Esophagus muscularis mucosa (tissue), 4 donors: Measurements from ENCODE around the gene PRDM2. TPM values are rescaled to one million over a fixed set of nuclear protein-coding genes. Genes with fewer than 3 reads are reported as not detected.

Experiments
- DNase-seq: peaks from one replicate; pipeline ENCODE4 v3.0.0-alpha.2; 2017; ENCODE audit errors: extremely low spot score
- H3K27ac ChIP-seq, 4 donors: fragments of 200-600 bp; sonication (generic); replicated peaks in 1 of 4; 1 replicate in 3 of 4; 2 replicates in 1 of 4; pipeline ENCODE4 v1.5.1; 2016 to 2019; ENCODE audit warnings: mild to moderate bottlenecking in 1 of 4
- H3K27me3 ChIP-seq, 4 donors: fragments of 200-600 bp; sonication (generic); one replicate each; pipeline versions ENCODE4 v1.5.1 to v1.6.0; 2016 to 2019
- H3K36me3 ChIP-seq, 4 donors: fragments of 200-600 bp; sonication (generic); one replicate each; pipeline ENCODE4 v1.5.1; 2016 to 2019
- H3K4me1 ChIP-seq, 4 donors: fragments of 200-600 bp; sonication (generic); one replicate each; pipeline ENCODE4 v1.5.1; 2016 to 2019
- H3K4me3 ChIP-seq, 4 donors: fragments of 200-600 bp; sonication (generic); 1 replicate in 2 of 4; 2 replicates in 2 of 4; pipeline ENCODE4 v1.5.1; 2016 to 2019; ENCODE audit warnings: mild to moderate bottlenecking in 4 of 4, moderate library complexity in 1 of 4
- H3K9me3 ChIP-seq, 4 donors: fragments of 200-600 bp; sonication (generic); 1 replicate in 3 of 4; 2 replicates in 1 of 4; pipeline ENCODE4 v1.5.1; 2016 to 2019
- EP300 ChIP-seq: sonication (generic); formaldehyde crosslinking; IDR thresholded peaks from one replicate; pipeline ENCODE4 v1.6.1; 2017; ENCODE audit warnings: antibody characterized with exemption
- POLR2A ChIP-seq: fragments of 450-650 bp; IDR thresholded peaks from one replicate; pipeline ENCODE4 v1.6.1; 2017; ENCODE audit warnings: antibody characterized with exemption, moderate library complexity, mild to moderate bottlenecking, low read depth
- POLR2AphosphoS5 ChIP-seq, 2 donors: sonication (generic); formaldehyde crosslinking; IDR thresholded peaks; one replicate each; pipeline ENCODE4 v1.6.1; 2017; ENCODE audit warnings: antibody characterized with exemption in 2 of 2
- WGBS: methylation state at CpG from one replicate; pipeline ENCODE4 v1.1.5; 2018; 5-methylcytosine and 5-hydroxymethylcytosine counted together
- intact Hi-C: fragments of 100-400 bp; cut with DNase I; formaldehyde crosslinking; loops from one replicate; pipeline ENCODE4 v1.15.1; 2023
- total RNA-seq, 4 donors: library from RNA; depleted of rRNA; stranded (reverse); fragments of >200 nt; gene quantifications; one replicate each; pipeline versions ENCODE4 v1.1.0 to v1.2.1, GENCODE V29; 2016
- TF ChIP-seq, protein P1 (sequence below), 3 experiments: fragments of 200-600 bp in 2 of 3; fragments of 450-650 bp in 1 of 3; sonication (generic) in 2 of 3; IDR thresholded peaks; one replicate each; pipeline ENCODE4 v1.5.1; 2017 to 2019; ENCODE audit warnings: antibody characterized with exemption in 3 of 3, mild to moderate bottlenecking in 2 of 3, moderate library complexity in 1 of 3

The PRDM2 gene
- total RNA-seq, 4 donors from 2014 or later: 32.5 to 54.6 (median 44.2) TPM

DNA sequence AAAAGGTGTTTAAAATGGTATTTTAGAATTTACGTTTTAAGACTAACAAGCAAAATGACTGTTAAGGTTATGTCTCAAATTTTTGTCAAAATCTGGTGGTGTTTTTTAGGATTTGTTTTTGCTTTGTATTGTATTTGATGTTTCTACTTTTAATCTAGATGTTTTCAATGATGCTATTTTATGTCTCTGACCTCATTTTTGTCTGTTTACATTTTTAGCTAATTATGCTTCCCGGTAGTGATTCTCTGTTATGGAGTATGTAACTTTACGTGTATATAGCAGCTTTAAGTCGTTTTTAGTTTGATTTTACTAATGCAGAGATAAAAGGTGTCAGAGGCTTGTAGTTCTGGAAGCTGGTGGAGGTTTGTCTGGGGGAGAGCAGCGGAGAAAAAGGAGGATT is 71.8 kb downstream of the PRDM2 start:
- Histone ChIP-seq H3K4me1 (peaks cover 0 to 49% (median 25%) of the 10 kb centered on the region in 4 donors), H3K27me3 (no peaks in the 10 kb centered on the region), H3K27ac (no peak overlapping the region), H3K9me3 (no peaks in the 10 kb centered on the region), H3K36me3 (peaks cover 5 to 38% (median 25%) of the 10 kb centered on the region in 4 donors), H3K4me3 (no peak overlapping the region)
- intact Hi-C loops: no loop called here
- no peak for DNase-seq
- TF ChIP-seq EP300 (no peak), POLR2AphosphoS5 (IDR thresholded peaks at IDR 0.05) (no peak), POLR2A (no peak)
- TF ChIP-seq, protein P1, sequence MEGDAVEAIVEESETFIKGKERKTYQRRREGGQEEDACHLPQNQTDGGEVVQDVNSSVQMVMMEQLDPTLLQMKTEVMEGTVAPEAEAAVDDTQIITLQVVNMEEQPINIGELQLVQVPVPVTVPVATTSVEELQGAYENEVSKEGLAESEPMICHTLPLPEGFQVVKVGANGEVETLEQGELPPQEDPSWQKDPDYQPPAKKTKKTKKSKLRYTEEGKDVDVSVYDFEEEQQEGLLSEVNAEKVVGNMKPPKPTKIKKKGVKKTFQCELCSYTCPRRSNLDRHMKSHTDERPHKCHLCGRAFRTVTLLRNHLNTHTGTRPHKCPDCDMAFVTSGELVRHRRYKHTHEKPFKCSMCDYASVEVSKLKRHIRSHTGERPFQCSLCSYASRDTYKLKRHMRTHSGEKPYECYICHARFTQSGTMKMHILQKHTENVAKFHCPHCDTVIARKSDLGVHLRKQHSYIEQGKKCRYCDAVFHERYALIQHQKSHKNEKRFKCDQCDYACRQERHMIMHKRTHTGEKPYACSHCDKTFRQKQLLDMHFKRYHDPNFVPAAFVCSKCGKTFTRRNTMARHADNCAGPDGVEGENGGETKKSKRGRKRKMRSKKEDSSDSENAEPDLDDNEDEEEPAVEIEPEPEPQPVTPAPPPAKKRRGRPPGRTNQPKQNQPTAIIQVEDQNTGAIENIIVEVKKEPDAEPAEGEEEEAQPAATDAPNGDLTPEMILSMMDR (IDR thresholded peaks at IDR 0.05): no peak
- 65% methylated on average over 5 of the region's 5 CpGs for WGBS

DNA sequence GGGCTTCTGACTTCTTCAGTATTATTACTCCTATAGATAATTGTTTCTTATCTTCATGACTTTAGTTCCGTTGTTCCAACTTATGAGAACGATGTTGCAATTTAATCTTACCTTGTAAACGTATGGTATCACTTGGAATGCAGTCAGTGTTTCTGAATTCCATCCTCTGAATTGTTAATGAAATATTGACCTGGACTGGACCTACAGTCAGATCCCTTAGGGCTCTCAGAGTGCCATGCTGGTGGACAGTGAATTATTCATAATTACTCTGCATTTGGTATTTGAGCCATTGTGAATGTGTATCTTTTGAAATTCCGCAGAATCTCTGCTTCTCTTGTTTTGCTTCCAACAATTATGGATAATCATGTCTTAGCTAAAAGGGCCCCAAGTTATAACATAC is 72.3 kb downstream of the PRDM2 start:
- intact Hi-C loops: no loop called here
- Histone ChIP-seq H3K4me3 (no peak overlapping the region), H3K27me3 (no peaks in the 10 kb centered on the region), H3K27ac (no peak overlapping the region), H3K36me3 (peaks cover 9 to 43% (median 30%) of the 10 kb centered on the region in 4 donors), H3K9me3 (no peaks in the 10 kb centered on the region), H3K4me1 (peaks cover 0 to 44% (median 21%) of the 10 kb centered on the region in 4 donors)
- no peak for DNase-seq
- TF ChIP-seq, protein P1 (IDR thresholded peaks at IDR 0.05): no peak
- TF ChIP-seq EP300 (no peak), POLR2A (no peak), POLR2AphosphoS5 (IDR thresholded peaks at IDR 0.05) (no peak)
- 94% methylated on average over 4 of the region's 4 CpGs for WGBS

DNA sequence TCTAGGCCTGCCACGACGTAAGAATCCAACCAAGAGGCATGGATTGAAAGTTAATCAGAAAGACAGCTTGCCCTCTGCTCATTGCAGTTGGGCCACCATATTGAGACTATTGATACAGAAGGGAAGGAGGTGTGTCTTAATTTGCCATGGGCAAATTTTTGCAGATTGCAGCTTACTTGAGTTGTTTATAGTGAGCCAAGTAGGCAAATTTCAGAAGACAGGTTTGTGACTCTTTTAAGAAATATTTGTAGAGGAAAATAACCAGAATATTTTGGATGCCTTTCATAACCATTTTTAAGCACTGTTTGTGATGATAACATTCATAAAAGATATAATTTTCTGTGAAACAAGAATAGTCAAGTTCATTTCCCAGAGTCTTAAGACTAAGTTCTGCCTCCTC is 74.1 kb downstream of the PRDM2 start:
- WGBS: 98% methylated on average over 2 of the region's 2 CpGs
- intact Hi-C loops: no loop called here
- DNase-seq: peak; percentile 55
- H3K9me3 ChIP-seq: no peaks in the 10 kb centered on the region
- no peaks in the 10 kb centered on the region for H3K27me3 ChIP-seq
- H3K4me1 ChIP-seq: peaks cover 0 to 35% (median 13%) of the 10 kb centered on the region in 4 donors
- peaks cover 24 to 60% (median 44%) of the 10 kb centered on the region in 4 donors for H3K36me3 ChIP-seq
- no peak for TF ChIP-seq POLR2AphosphoS5 (IDR thresholded peaks at IDR 0.05)
- TF ChIP-seq, protein P1 (IDR thresholded peaks at IDR 0.05): no peak
- no peak for TF ChIP-seq EP300
- TF ChIP-seq POLR2A: no peak
- H3K27ac ChIP-seq: no peak overlapping the region
- H3K4me3 ChIP-seq: no peak overlapping the region

DNA sequence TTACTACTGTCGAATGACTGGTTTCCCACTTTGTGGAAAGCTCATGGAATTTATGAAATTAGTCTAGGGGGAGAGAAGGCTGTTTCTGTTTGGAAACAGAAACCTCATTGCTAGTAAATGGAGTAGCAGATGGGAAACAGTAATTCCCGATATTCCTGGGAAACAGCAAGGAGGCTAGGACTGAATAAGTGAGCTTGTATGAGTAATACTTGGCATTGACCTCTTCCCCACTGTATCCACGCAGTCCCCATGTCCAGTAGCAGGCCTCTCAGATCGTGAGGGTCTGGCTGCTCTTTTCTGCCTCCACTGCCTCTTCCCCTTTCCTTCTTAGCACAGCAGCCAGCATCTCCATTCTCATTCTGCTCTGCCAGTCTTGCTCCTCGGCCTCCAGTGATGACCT is 75.5 kb downstream of the PRDM2 start:
- intact Hi-C loops: no loop called here
- H3K4me1 ChIP-seq: peaks cover 0 to 29% (median 13%) of the 10 kb centered on the region in 4 donors
- no peak overlapping the region for H3K27ac ChIP-seq
- WGBS: 77% methylated on average over 5 of the region's 5 CpGs
- no peaks in the 10 kb centered on the region for H3K9me3 ChIP-seq
- peaks cover 32 to 71% (median 54%) of the 10 kb centered on the region in 4 donors for H3K36me3 ChIP-seq
- no peak overlapping the region for H3K4me3 ChIP-seq
- no peak for DNase-seq
- no peak for TF ChIP-seq EP300
- TF ChIP-seq POLR2AphosphoS5 (IDR thresholded peaks at IDR 0.05): no peak
- TF ChIP-seq, protein P1 (IDR thresholded peaks at IDR 0.05): no peak
- TF ChIP-seq POLR2A: no peak
- H3K27me3 ChIP-seq: no peaks in the 10 kb centered on the region

DNA sequence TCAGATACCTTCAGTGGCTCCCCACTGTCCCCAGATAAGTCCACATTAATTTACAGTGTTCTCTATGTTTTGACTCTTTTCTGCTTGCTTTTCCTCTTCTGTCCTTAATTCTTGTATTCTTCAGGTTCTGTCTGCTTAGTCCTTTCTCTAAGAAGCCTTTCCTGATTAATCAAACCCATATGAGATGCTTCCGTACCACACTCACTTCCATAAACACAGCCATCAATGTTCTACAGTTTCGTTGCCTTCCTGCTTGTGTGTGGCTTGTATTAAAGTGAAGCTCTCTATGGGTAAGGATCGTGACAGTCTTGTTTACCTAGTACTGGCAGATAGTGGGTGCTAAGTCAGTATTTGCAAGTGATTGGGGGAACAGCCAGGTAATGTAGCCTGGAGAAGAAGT is 75.9 kb downstream of the PRDM2 start:
- H3K27ac ChIP-seq: no peak overlapping the region
- H3K4me3 ChIP-seq: no peak overlapping the region
- peaks cover 0 to 28% (median 15%) of the 10 kb centered on the region in 4 donors for H3K4me1 ChIP-seq
- no peaks in the 10 kb centered on the region for H3K9me3 ChIP-seq
- no peaks in the 10 kb centered on the region for H3K27me3 ChIP-seq
- H3K36me3 ChIP-seq: peaks cover 32 to 76% (median 59%) of the 10 kb centered on the region in 4 donors
- intact Hi-C loops: no loop called here
- 79% methylated on average over 3 of the region's 3 CpGs for WGBS
- TF ChIP-seq POLR2AphosphoS5 (IDR thresholded peaks at IDR 0.05): no peak
- TF ChIP-seq POLR2A: no peak
- TF ChIP-seq, protein P1 (IDR thresholded peaks at IDR 0.05): no peak
- no peak for TF ChIP-seq EP300
- no peak for DNase-seq
